Keratinocyte (primary cell): ENCODE results near the gene SHMT2. TPM values are rescaled to one million over a fixed set of nuclear protein-coding genes. Genes with fewer than 3 reads are reported as not detected.

Source experiments
- DNase-seq: peaks from one replicate; pipeline ENCODE4 v3.0.0-alpha.2; 2011; ENCODE audit warnings: low read depth, missing footprints, low spot score
- FAIRE-seq: peaks from 2 replicates; lab custom pipeline; 2011; peaks lifted over from hg19 to GRCh38; lab: Jason Lieb, UNC
- H2AFZ ChIP-seq: 2 replicates; pipeline ENCODE4 v1.6.0; 2012; ENCODE audit warnings: low read length, control low read depth, inconsistent platforms; ENCODE audit not compliant: control insufficient read depth
- H3K27ac ChIP-seq: 2 replicates; pipeline ENCODE4 v1.5.1; 2011; ENCODE audit warnings: low read length; ENCODE audit not compliant: control insufficient read depth, insufficient read depth
- H3K27me3 ChIP-seq: 3 replicates; pipeline ENCODE4 v1.6.0; 2011; ENCODE audit warnings: low read length; ENCODE audit not compliant: control insufficient read depth, insufficient read depth; ENCODE audit errors: extremely low read depth
- H3K36me3 ChIP-seq, 2 experiments: 2 replicates in 1 of 2; 3 replicates in 1 of 2; pipeline ENCODE4 v1.5.1; 2011; ENCODE audit warnings: low read length in 2 of 2, mild to moderate bottlenecking in 1 of 2; ENCODE audit not compliant: control insufficient read depth in 2 of 2, insufficient read depth in 2 of 2; ENCODE audit errors: extremely low read depth in 1 of 2
- H3K4me1 ChIP-seq: 3 replicates; pipeline ENCODE4 v1.5.1; 2011; ENCODE audit warnings: low read length; ENCODE audit not compliant: control insufficient read depth, insufficient read depth; ENCODE audit errors: extremely low read depth
- H3K4me2 ChIP-seq: 3 replicates; pipeline ENCODE4 v1.6.0; 2011; ENCODE audit warnings: low read depth, low read length; ENCODE audit not compliant: control insufficient read depth, insufficient read depth; ENCODE audit errors: extremely low read depth
- H3K4me3 ChIP-seq, 3 experiments: fragments of 200-600 bp in 1 of 3; sonication (generic) in 1 of 3; 2 replicates in 2 of 3; 3 replicates in 1 of 3; pipeline ENCODE4 v1.5.1; 2011 to 2016; ENCODE audit warnings: low read length in 3 of 3, mild to moderate bottlenecking in 3 of 3, control low read depth in 2 of 3, inconsistent platforms in 1 of 3, low read depth in 1 of 3, mixed read lengths in 1 of 3, mixed run types in 1 of 3, moderate library complexity in 1 of 3; ENCODE audit not compliant: control insufficient read depth in 2 of 3, insufficient read depth in 2 of 3; ENCODE audit errors: extremely low read depth in 1 of 3
- H3K79me2 ChIP-seq: 2 replicates; pipeline ENCODE4 v1.6.0; 2012; ENCODE audit warnings: low read length; ENCODE audit not compliant: control insufficient read depth, insufficient read depth
- H3K9ac ChIP-seq: 3 replicates; pipeline ENCODE4 v1.6.0; 2011; ENCODE audit warnings: low read length; ENCODE audit not compliant: control insufficient read depth, insufficient read depth; ENCODE audit errors: extremely low read depth
- H3K9me1 ChIP-seq: 3 replicates; pipeline ENCODE4 v1.6.0; 2011; ENCODE audit warnings: low read length; ENCODE audit not compliant: control insufficient read depth, insufficient read depth; ENCODE audit errors: extremely low read depth
- H3K9me3 ChIP-seq: 2 replicates; pipeline ENCODE4 v1.5.1; 2012; ENCODE audit warnings: low read depth, low read length; ENCODE audit not compliant: control insufficient read depth
- H4K20me1 ChIP-seq: 3 replicates; pipeline ENCODE4 v1.6.0; 2011; ENCODE audit warnings: low read length; ENCODE audit not compliant: control insufficient read depth, insufficient read depth; ENCODE audit errors: extremely low read depth
- EZH2 ChIP-seq: IDR thresholded peaks from one replicate; pipeline ENCODE4 v1.6.1; 2012; ENCODE audit warnings: inconsistent platforms, mild to moderate bottlenecking, low read length, moderate library complexity
- dilution Hi-C: fragments of 300-500 bp; cut with MboI; formaldehyde crosslinking; loops from one replicate; pipeline ENCODE4 v1.7.0; 2020; ENCODE audit warnings: low sequenced_read_pairs; ENCODE audit not compliant: extremely low pct_ligation_motif_present
- polyA plus RNA-seq, 5 experiments: library from polyadenylated mRNA; depleted of rRNA in 3 of 5; stranded (reverse) in 3 of 5; stranded (forward) in 1 of 5; unstranded in 1 of 5; fragments of >200 nt; gene quantifications; 1 replicate in 1 of 5; 2 replicates in 3 of 5; 3 replicates in 1 of 5; pipeline versions ENCODE4 v1.2.1 to v1.2.3, GENCODE V29; 2011 to 2012; ENCODE audit warnings: missing spikeins in 2 of 5, low read depth in 1 of 5, low replicate concordance in 1 of 5
- TF ChIP-seq, protein P1 (sequence below), 3 experiments: IDR thresholded peaks in 1 of 3; conservative IDR thresholded peaks in 1 of 3; optimal IDR thresholded peaks in 1 of 3; 2 replicates in 2 of 3; 3 replicates in 1 of 3; pipeline versions ENCODE3 to v1.5.1; 2011; ENCODE audit warnings: low read length in 3 of 3, mild to moderate bottlenecking in 3 of 3, moderate library complexity in 2 of 3, control low read depth in 1 of 3, inconsistent platforms in 1 of 3; ENCODE audit not compliant: insufficient read depth in 2 of 3; ENCODE audit errors: extremely low read depth in 1 of 3

SHMT2 gene
- polyA plus RNA-seq, 1 donor (not counting 4 experiments of a cell fraction or from before 2014, with no cell fraction given), result 128 TPM

DNA sequence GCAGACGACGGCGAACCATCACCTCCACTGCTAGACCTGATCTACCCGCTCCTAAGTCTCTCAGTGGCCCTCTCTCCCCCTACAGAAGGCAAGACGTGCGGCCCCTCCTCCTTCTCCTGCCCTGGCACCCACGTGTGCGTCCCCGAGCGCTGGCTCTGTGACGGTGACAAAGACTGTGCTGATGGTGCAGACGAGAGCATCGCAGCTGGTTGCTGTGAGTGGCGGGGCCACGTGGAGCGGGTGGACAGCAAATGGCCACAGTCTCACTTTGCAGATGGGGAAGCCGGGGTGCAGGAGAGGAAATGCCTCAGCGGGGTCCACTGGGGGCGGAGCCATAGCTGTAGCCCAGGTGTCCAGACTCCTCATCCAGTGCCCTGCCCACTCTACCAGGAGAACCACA lies 34.3 kb upstream of the SHMT2 start:
- Histone ChIP-seq H2AFZ (no peak overlapping the region), H3K27me3 (no peaks in the 10 kb centered on the region), H3K27ac (no peak overlapping the region), H3K9me3 (no peaks in the 10 kb centered on the region), H4K20me1 (no peaks in the 10 kb centered on the region), H3K4me2 (no peak overlapping the region), H3K36me3 (peaks cover 0 to 53% of the 10 kb centered on the region in 2 experiments), H3K79me2 (no peaks in the 10 kb centered on the region), H3K4me3 (no peak overlapping the region), H3K9ac (no peak overlapping the region), H3K4me1 (no peaks in the 10 kb centered on the region), H3K9me1 (no peaks in the 10 kb centered on the region)
- TF ChIP-seq, protein P1, sequence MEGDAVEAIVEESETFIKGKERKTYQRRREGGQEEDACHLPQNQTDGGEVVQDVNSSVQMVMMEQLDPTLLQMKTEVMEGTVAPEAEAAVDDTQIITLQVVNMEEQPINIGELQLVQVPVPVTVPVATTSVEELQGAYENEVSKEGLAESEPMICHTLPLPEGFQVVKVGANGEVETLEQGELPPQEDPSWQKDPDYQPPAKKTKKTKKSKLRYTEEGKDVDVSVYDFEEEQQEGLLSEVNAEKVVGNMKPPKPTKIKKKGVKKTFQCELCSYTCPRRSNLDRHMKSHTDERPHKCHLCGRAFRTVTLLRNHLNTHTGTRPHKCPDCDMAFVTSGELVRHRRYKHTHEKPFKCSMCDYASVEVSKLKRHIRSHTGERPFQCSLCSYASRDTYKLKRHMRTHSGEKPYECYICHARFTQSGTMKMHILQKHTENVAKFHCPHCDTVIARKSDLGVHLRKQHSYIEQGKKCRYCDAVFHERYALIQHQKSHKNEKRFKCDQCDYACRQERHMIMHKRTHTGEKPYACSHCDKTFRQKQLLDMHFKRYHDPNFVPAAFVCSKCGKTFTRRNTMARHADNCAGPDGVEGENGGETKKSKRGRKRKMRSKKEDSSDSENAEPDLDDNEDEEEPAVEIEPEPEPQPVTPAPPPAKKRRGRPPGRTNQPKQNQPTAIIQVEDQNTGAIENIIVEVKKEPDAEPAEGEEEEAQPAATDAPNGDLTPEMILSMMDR (optimal IDR thresholded peaks at IDR 0.05 in 1 of 3, IDR thresholded peaks at IDR 0.05 in 1 of 3, conservative IDR thresholded peaks at IDR 0.05 in 1 of 3; ENCODE audit: extremely low read depth in 1 of 3, insufficient read depth in 2 of 3, low read length in 3 of 3), result no peak
- TF ChIP-seq EZH2, result no peak
- FAIRE-seq (no peak), DNase-seq (no peak)
- dilution Hi-C loops, result no loop called here

DNA sequence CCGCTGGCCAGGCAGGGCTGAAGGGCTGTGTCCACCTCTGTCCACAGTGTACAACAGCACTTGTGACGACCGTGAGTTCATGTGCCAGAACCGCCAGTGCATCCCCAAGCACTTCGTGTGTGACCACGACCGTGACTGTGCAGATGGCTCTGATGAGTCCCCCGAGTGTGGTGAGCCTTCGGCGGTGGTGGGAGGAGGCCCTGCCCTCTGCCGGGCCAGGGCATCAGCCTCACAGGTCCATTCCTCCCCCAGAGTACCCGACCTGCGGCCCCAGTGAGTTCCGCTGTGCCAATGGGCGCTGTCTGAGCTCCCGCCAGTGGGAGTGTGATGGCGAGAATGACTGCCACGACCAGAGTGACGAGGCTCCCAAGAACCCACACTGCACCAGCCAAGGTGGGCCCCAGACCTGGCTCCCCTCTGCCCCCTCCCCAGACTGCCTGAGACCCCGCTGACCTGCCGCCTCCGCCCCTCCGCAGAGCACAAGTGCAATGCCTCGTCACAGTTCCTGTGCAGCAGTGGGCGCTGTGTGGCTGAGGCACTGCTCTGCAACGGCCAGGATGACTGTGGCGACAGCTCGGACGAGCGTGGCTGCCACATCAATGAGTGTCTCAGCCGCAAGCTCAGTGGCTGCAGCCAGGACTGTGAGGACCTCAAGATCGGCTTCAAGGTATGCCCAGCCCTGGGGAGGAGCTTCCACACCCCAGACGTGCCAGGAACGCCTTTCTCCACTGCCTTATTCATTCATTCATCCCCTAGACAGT lies 33.7 kb upstream of the SHMT2 start:
- Histone ChIP-seq H3K4me3 (no peak overlapping the region), H4K20me1 (no peaks in the 10 kb centered on the region), H3K4me1 (no peaks in the 10 kb centered on the region), H3K79me2 (no peaks in the 10 kb centered on the region), H3K27me3 (no peaks in the 10 kb centered on the region), H3K9me1 (no peaks in the 10 kb centered on the region), H3K9me3 (no peaks in the 10 kb centered on the region), H3K9ac (no peak overlapping the region), H3K4me2 (no peak overlapping the region), H2AFZ (no peak overlapping the region), H3K27ac (no peak overlapping the region), H3K36me3 (peaks cover 0 to 52% of the 10 kb centered on the region in 2 experiments)
- TF ChIP-seq, protein P1 (optimal IDR thresholded peaks at IDR 0.05 in 1 of 3, IDR thresholded peaks at IDR 0.05 in 1 of 3, conservative IDR thresholded peaks at IDR 0.05 in 1 of 3; ENCODE audit: extremely low read depth in 1 of 3, insufficient read depth in 2 of 3, low read length in 3 of 3), result no peak
- TF ChIP-seq EZH2, result no peak
- DNase-seq, result no peak
- dilution Hi-C loops, result no loop called here
- no peak for FAIRE-seq
